ENCODE measurements around the gene BACH2.
A peak's percentile ranks its signal among the peaks of the same experiment; 100 is the strongest.

The BACH2 gene

GRCh38 chr6:90098001-90098531, 198.6 kb downstream of the BACH2 start:
- DNase-seq (ENCODE audit: low read depth, low spot score): no peak

- DNase-seq (ENCODE audit: low read depth, low spot score): no peak
These were observed 199.3 kb downstream of the BACH2 start for GRCh38 chr6:90097356-90097755.

- no peak for DNase-seq (ENCODE audit: low read depth, low spot score)
These were observed 199.8 kb downstream of the BACH2 start for GRCh38 chr6:90096818-90097217.

- DNase-seq (ENCODE audit: low read depth, low spot score): no peak
These were observed 200.9 kb downstream of the BACH2 start for GRCh38 chr6:90095788-90096187.

GRCh38 chr6:90095145-90095544, 201.5 kb downstream of the BACH2 start:
- DNase-seq (ENCODE audit: low read depth, low spot score): no peak

- DNase-seq (ENCODE audit: low read depth, low spot score): no peak
These were observed 203.0 kb downstream of the BACH2 start for GRCh38 chr6:90093558-90094073.

GRCh38 chr6:90090866-90091265, 205.8 kb downstream of the BACH2 start:
- no peak for DNase-seq (ENCODE audit: low read depth, low spot score)

GRCh38 chr6:90088009-90088408, 208.6 kb downstream of the BACH2 start:
- DNase-seq (ENCODE audit: low read depth, low spot score): no peak

GRCh38 chr6:90087106-90087833, 209.4 kb downstream of the BACH2 start:
- DNase-seq (ENCODE audit: low read depth, low spot score): no peak

- DNase-seq (ENCODE audit: low read depth, low spot score): no peak
These were observed 210.1 kb downstream of the BACH2 start for GRCh38 chr6:90086517-90086916.

- peak; percentile 23 for DNase-seq (ENCODE audit: low read depth, low spot score)
These were observed 212.8 kb downstream of the BACH2 start for GRCh38 chr6:90083891-90084290.

GRCh38 chr6:90082847-90083246, 213.8 kb downstream of the BACH2 start:
- no peak for DNase-seq (ENCODE audit: low read depth, low spot score)

GRCh38 chr6:90080876-90081481, 215.7 kb downstream of the BACH2 start:
- DNase-seq (ENCODE audit: low read depth, low spot score): peak; percentile 68

- DNase-seq (ENCODE audit: low read depth, low spot score): peak; percentile 25
These were observed 216.8 kb downstream of the BACH2 start for GRCh38 chr6:90079560-90080490.

- peak; percentile 35 for DNase-seq (ENCODE audit: low read depth, low spot score)
These were observed 217.9 kb downstream of the BACH2 start for GRCh38 chr6:90078513-90079289.

GRCh38 chr6:90076511-90077415, 219.9 kb downstream of the BACH2 start:
- DNase-seq (ENCODE audit: low read depth, low spot score): no peak

GRCh38 chr6:90074161-90074850, 222.3 kb downstream of the BACH2 start:
- DNase-seq (ENCODE audit: low read depth, low spot score): no peak

GRCh38 chr6:90072935-90073464, 223.6 kb downstream of the BACH2 start:
- DNase-seq (ENCODE audit: low read depth, low spot score): no peak

GRCh38 chr6:90072501-90072900, 224.1 kb downstream of the BACH2 start:
- DNase-seq (ENCODE audit: low read depth, low spot score): no peak

Measured in activated naive CD8-positive, alpha-beta T cell treated with anti-CD3 and anti-CD28 coated beads, Interleukin-2, amount 50 U/mL, for 16 hours (primary cell).